C4-2B (cell line): ENCODE results near the gene DHRS1.

Experiments used
- CTCF ChIP-seq: fragments of 450-650 bp; conservative IDR thresholded peaks from 2 replicates; pipeline ENCODE4 v1.5.1; 2017; ENCODE audit warnings: mild to moderate bottlenecking
- ZFX ChIP-seq: fragments of 450-650 bp; IDR thresholded peaks from 2 replicates; pipeline ENCODE4 v1.6.1; 2017

GRCh38 chr14:24338843-24339242 lies 39.3 kb upstream of the DHRS1 start:
- TF ChIP-seq CTCF (no peak), ZFX (no peak)
